ENCODE data around the gene HTRA3.

- no peak for TF ChIP-seq CTCF (IDR thresholded peaks at IDR 0.05; ENCODE audit: poor library complexity, severe bottlenecking)
- no peak for TF ChIP-seq MXI1 (conservative IDR thresholded peaks at IDR 0.05; ENCODE audit: poor library complexity, severe bottlenecking)
- TF ChIP-seq SMC3 (conservative IDR thresholded peaks at IDR 0.05; ENCODE audit: poor library complexity): no peak
- TF ChIP-seq EP300 (conservative IDR thresholded peaks at IDR 0.05; ENCODE audit: poor library complexity, severe bottlenecking): no peak
- no peak for TF ChIP-seq EZH2 (IDR thresholded peaks at IDR 0.05; ENCODE audit: borderline replicate concordance, insufficient read depth, low read length, poor library complexity, severe bottlenecking)
- no peak for TF ChIP-seq POLR2AphosphoS5 (IDR thresholded peaks at IDR 0.05)
- TF ChIP-seq, protein P1, sequence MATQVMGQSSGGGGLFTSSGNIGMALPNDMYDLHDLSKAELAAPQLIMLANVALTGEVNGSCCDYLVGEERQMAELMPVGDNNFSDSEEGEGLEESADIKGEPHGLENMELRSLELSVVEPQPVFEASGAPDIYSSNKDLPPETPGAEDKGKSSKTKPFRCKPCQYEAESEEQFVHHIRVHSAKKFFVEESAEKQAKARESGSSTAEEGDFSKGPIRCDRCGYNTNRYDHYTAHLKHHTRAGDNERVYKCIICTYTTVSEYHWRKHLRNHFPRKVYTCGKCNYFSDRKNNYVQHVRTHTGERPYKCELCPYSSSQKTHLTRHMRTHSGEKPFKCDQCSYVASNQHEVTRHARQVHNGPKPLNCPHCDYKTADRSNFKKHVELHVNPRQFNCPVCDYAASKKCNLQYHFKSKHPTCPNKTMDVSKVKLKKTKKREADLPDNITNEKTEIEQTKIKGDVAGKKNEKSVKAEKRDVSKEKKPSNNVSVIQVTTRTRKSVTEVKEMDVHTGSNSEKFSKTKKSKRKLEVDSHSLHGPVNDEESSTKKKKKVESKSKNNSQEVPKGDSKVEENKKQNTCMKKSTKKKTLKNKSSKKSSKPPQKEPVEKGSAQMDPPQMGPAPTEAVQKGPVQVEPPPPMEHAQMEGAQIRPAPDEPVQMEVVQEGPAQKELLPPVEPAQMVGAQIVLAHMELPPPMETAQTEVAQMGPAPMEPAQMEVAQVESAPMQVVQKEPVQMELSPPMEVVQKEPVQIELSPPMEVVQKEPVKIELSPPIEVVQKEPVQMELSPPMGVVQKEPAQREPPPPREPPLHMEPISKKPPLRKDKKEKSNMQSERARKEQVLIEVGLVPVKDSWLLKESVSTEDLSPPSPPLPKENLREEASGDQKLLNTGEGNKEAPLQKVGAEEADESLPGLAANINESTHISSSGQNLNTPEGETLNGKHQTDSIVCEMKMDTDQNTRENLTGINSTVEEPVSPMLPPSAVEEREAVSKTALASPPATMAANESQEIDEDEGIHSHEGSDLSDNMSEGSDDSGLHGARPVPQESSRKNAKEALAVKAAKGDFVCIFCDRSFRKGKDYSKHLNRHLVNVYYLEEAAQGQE (IDR thresholded peaks at IDR 0.05; ENCODE audit: borderline replicate concordance): no peak
- TF ChIP-seq TAF1 (IDR thresholded peaks at IDR 0.05; ENCODE audit: low read depth): no peak
These were observed 40.1 kb upstream of the HTRA3 start for GRCh38 chr4:8229331-8229975.

Data from neural cell (in vitro differentiated cells).